T-helper 22 cell (primary cell): ENCODE results near the gene GAS2L1.
A peak's percentile ranks its signal among the peaks of the same experiment; 100 is the strongest.

Experiments
- DNase-seq: peaks from one replicate; pipeline ENCODE4 v3.0.0-alpha.2; 2020; ENCODE audit warnings: low read depth

Gene GAS2L1

GRCh38 chr22:29306175-29306834 is at the start of gene GAS2L1:
TSS of gene GAS2L1 (plus strand) at chr22:29306650. CDS start at chr22:29308106, 1,456 bp downstream.
- no peak for DNase-seq

DNA sequence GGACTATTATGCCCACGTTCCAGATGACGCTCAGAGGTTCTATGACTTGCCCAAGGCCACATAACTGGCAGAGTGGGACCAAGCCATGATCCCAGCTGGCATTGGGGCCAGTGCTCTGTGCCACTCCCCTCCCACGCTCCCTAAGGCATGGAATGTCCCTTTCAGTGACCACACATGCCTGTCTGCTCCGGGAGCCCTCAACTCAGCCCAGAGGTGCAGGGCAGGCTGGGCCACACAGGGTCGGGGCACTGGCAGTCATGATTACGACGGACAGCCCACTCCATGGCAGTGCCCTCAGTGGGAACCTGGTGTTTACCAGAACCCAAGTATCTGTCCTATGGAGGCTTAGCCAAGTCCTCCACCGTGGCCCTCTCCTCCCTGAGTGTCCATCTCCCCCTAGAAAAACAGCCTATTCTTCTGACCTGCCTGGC is 48.7 kb upstream of the GAS2L1 start:
- no peak for DNase-seq

DNA sequence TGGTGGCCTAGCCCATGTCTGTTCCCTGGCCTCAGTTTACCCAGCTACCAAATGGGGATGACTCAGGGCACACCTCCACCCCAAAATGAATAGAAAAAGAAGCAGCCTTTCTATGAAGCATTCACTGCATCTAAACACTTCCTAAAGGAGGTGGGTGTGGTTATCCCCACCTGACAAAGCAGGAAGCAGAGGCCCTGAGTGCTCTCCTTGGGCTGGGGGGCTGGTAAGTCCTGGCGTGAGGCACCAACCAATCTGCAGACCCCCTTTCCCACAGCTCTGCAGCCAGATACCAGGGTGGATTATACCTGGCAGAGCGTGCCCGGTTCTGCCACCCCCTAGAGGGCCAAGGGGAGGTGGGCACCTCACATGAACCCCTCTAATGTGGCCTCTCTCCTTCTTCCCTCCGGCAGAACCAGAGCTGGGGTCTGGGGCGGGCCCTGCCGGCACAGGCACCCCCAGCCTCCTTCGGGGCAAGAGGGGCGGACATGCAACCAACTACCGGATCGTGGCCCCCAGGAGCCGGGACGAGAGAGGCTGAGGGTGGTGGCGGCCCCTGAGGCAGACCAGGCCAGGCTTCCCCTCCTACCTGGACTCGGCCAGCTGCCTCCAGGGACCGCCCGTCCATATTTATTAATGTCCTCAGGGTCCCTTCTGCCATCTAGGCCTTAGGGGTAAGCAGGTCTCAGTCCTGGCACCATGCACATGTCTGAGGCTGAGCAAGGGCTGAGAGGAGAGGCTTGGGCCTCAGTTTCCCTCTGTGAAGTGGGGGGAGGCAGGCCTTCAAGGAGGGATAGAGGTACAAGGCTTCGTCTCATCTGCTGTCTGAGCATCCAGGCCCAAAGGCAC is 47.8 kb upstream of the GAS2L1 start:
- no peak for DNase-seq

GRCh38 chr22:29259253-29259899 is 47.1 kb upstream of the GAS2L1 start:
- DNase-seq = no peak

GRCh38 chr22:29260031-29260560 is 46.4 kb upstream of the GAS2L1 start:
- no peak for DNase-seq

DNA sequence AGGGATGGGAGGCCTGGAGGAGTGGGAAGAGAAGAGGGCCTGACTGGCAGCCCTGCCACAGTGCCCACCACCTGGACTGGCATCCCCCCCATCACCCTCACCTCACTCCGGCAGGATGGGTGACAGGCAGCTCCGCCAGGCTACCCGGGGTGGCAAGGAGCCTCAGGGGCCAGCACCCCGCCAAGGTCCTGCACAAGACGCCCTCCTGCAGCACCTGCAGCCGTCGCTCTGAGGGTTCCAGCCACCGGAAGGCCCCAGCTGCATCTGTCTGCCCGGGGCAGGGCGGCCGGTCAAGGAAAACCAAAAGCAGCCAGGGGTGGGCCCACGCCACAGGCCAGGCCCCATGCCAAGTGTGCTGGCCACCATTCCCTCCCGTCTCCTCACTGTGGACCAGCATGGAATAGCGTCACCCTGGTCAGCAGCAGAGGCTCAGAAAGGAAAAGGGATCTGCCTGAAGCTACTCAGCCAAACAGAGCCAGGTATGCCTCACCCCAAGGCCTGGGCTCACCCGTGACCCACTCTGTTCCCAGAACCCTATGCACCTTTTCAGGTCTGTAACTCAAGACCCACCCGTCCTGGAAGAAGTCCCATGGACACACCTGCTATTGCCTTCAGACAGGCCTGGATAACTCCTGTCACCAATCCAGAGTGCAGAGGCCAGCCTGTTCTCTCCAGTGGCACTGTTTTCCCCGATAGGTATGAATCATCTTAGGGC is 45.7 kb upstream of the GAS2L1 start:
- DNase-seq = no peak

DNA sequence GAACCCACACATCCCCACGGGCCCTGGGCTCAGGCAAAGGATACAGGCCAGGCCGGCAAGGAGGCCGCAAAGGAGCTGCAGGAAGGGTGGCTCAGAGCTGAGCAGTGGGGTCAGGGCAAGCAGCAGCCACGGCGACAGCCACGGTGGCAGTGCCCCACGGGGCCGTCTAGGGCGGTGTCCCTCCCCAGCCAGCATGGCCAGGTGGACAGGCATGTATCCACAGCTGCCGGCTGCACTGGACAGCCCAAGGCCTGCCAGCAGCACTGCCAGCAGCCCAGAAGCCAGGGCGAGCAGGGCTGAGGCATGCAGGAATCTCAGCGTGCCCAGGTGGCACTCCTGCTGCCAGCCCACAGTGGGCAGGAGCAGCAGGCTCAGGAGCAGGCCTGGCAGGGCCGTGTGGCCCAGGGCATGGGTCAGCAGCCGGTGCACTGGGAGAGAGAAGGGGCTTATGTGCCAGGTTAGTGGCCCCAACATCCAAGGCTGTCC is 42.6 kb upstream of the GAS2L1 start:
- DNase-seq = no peak

GRCh38 chr22:29265305-29265704 is 41.1 kb upstream of the GAS2L1 start:
- no peak for DNase-seq

DNA sequence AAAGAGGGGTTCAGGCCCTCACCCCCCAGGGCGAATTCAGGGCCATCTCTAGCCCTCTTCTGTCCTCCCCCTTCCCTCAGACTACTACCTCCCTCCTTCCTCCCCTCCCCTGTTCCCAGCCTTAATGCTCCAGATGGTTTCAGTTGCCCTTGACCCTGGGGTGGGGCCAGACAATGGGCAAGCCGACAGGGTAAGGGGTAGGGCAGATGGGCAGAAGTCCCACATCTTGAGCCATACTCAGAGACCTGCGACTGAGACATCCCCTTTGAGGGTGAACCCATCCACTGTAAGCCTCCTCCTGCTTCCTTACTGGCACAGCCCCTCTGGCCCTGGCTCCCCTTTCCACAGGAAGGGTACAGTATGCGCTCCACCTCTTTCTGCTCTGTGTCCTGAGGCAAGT is 40.5 kb upstream of the GAS2L1 start:
- no peak for DNase-seq

DNA sequence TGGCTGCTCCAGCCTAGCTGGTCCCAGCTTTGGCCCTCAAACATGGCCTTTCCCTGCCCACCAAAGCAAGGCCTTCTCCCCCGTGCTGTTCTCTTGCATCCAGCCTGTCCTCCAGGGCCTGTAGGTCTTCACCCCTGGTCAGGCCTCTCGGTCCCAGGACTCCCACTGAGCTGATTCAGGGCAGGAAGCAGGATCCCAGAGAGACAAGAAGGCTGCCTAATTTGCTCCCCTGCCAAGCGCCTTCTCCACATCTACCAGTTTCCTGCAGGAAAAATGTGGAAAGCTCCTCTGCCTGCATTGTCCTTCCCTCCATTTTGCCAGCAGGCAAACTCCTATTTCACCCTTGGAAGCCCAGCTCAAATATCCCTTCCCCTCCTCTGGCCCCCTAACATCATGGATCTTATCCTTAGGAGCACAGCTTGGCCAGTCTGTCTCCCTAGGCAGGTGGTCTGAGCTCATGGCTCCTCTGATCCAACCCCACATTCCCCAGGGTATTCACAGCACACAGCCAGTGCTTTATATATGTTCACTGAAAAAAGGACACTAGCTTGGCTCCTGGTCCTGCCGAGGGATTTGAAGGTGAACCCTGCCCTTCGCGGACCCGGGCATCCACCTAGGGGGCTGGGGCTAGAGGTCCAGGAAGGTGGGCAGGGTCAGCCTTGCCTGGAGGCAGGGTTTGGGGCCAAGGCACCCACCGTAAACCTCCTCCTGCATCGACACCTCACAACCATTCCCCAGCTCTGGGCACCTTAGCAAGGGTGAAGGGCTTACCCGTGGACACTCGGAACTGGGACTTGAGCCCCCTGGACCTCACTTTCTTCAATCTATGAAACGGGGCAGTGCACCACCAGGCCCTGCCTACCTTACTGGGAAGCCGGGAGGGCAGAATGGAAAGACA is 39.6 kb upstream of the GAS2L1 start:
- DNase-seq = no peak

DNA sequence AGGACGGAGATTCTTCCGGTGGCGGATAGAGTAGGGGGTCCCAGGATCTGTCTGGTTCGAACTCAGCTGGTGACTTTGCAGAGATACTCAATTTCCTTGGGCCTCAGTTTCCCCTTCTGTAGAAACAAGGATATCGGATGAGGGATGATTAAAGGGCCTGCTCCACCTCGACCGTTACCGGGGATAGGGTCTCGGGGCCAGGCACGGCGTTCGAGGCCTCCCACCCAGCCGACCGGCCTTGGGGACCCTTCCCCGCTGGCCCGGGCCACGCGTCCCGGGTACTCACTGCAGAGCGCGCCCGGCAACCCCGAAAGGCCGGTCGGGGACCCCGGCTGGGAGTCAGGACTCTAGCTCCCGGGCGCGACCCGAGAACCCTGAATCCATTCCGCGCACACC is 39.0 kb upstream of the GAS2L1 start:
- no peak for DNase-seq

DNA sequence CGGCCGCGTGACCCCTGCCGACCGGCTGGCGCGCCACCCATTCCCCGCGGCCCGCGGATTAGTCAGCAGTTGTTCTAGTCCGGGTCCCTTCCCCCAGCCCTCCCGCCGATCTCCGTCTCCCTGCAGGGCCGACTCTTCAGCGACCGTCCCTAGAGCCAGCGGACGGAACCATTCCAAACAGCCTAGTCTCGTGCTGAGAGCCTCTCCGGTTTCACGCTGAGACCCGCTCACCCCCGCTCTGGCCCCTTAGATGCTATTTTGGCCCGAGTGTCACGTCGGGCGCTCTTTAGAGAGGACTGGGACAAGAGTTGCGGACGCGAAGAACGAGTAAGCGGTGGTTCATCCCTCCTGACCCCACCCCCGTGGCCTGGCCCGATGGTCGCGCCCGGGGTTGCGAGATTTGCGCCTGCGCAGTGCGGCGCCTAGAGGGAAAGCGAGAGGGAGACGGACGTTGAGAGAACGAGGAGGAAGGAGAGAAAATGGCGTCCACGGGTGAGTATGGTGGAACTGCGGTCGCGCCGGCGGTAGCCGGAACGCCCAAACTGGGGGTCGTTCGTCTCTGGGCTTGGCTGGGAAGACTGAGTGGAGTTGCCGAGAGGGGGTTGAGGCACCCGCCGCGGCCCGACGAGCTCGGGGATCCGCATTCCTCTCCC is 38.5 kb upstream of the GAS2L1 start, which contains the start of the genes EWSR1 and RHBDD3:
TSS of gene EWSR1 (plus strand) at position 411 of the 653 bp plus-strand sequence. CDS start at position 480, 69 bp downstream.
TSS of gene RHBDD3 (minus strand) at position 124 of the 653 bp plus-strand sequence. CDS start 2,355 bp downstream, outside the sequence.
- peak; percentile 89 for DNase-seq

DNA sequence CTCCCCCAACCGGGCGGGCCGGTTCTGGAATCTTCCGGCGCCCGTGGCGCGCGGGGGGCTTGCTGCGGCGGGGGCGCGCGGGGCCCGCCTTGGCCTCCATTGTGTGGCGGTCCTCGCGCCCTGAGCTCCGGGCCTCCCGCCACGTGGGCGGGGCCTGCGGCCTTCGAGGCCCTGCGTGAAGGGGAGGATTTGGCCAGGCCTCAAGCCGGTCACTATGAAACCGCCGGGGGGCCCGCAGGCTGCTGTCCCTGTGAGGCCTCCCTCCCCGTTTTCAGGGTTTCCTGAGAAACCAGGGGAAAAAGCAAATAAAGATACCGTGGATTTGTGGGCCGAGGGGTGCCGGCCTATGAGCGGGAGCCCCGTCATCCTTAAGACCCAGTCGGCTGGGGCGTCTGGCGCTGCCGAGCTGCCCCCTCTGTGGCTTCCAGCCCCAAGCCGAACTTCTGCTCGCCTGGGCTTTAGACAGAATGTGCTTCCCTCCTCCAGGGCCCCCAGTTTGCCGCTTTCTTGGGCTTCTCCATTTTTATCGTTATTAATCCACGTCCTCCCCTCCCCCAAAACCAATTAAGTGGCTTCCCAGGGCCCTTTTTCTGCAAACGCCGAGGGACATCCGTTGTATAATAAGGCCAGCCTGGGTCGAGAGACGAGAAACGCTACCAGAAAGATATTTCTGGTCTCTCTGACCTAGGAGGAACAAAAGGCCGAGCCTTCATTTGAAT is 37.8 kb upstream of the GAS2L1 start:
- DNase-seq = peak; percentile 11

- DNase-seq = no peak
These were observed 37.2 kb upstream of the GAS2L1 start for GRCh38 chr22:29269230-29269604.

GRCh38 chr22:29269731-29270474 is 36.5 kb upstream of the GAS2L1 start:
- DNase-seq = no peak

- DNase-seq = no peak
These were observed 35.8 kb upstream of the GAS2L1 start for GRCh38 chr22:29270475-29271271.

- no peak for DNase-seq
These were observed 33.8 kb upstream of the GAS2L1 start for GRCh38 chr22:29272624-29273023.

- DNase-seq = no peak
These were observed 31.3 kb upstream of the GAS2L1 start for GRCh38 chr22:29275167-29275566.
